CD4-positive, alpha-beta T cell (primary cell): Measurements from ENCODE around the gene THTPA. TPM values are rescaled to one million over a fixed set of nuclear protein-coding genes. Genes with fewer than 3 reads are reported as not detected.

Experiments
- ATAC-seq: fragments of 200-7000 bp; cut with Tn5 transposase; one replicate; pipeline ENCODE4 v1.10.0; 2022; ENCODE audit warnings: mild to moderate bottlenecking; ENCODE audit not compliant: poor library complexity
- CTCF ChIA-PET: fragments of 350-600 bp; sonication (Branson Sonifier 250); formaldehyde crosslinking; loops from one replicate; lab custom pipeline; 2021; ENCODE audit warnings: antibody characterized with exemption, inconsistent platforms; lab: Charles Lee
- POLR2A ChIA-PET: fragments of 350-600 bp; sonication (Branson Sonifier 250); formaldehyde crosslinking; loops from one replicate; lab custom pipeline; 2021; ENCODE audit warnings: antibody characterized with exemption, inconsistent platforms; lab: Charles Lee
- DNase-seq, 14 experiments: peaks; one replicate each; pipeline ENCODE4 v3.0.0-alpha.2; 2013 to 2020; ENCODE audit warnings: mixed read lengths in 2 of 14
- H3K27ac ChIP-seq, 2 donors: one replicate each; pipeline versions ENCODE4 v1.5.1 to v1.7.0; 2013; ENCODE audit warnings: low read length in 2 of 2, low read depth in 1 of 2, mild to moderate bottlenecking in 1 of 2
- H3K27me3 ChIP-seq, 2 experiments: 1 replicate in 1 of 2; 2 replicates in 1 of 2; pipeline versions ENCODE4 v1.6.1 to v1.7.0; 2013; ENCODE audit warnings: low read length in 2 of 2, control low read depth in 1 of 2, mild to moderate bottlenecking in 1 of 2, moderate library complexity in 1 of 2; ENCODE audit not compliant: insufficient read depth in 2 of 2, control insufficient read depth in 1 of 2
- H3K36me3 ChIP-seq: one replicate; pipeline ENCODE4 v1.6.1; 2013; ENCODE audit warnings: low read length, control low read depth; ENCODE audit not compliant: insufficient read depth
- H3K4me1 ChIP-seq: one replicate; pipeline ENCODE4 v1.6.1; 2013; ENCODE audit warnings: low read length, control low read depth; ENCODE audit not compliant: insufficient read depth
- H3K4me3 ChIP-seq: one replicate; pipeline ENCODE4 v1.5.1; 2013; ENCODE audit warnings: mild to moderate bottlenecking, low read length, moderate library complexity
- H3K9me3 ChIP-seq, 2 experiments: 1 replicate in 1 of 2; 2 replicates in 1 of 2; pipeline versions ENCODE4 v1.6.1 to v1.7.0; 2013; ENCODE audit warnings: low read length in 2 of 2, mild to moderate bottlenecking in 2 of 2, control low read depth in 1 of 2, moderate library complexity in 1 of 2; ENCODE audit not compliant: control insufficient read depth in 1 of 2, insufficient read depth in 1 of 2
- H3K27ac Mint-ChIP-seq: one replicate; pipeline ENCODE4 v1.8.0; 2020; ENCODE audit warnings: mixed read lengths
- H3K27me3 Mint-ChIP-seq: one replicate; pipeline ENCODE4 v1.8.0; 2021; ENCODE audit warnings: mixed read lengths
- H3K36me3 Mint-ChIP-seq: one replicate; pipeline ENCODE4 v1.8.0; 2021; ENCODE audit warnings: low read depth, mixed read lengths
- H3K4me1 Mint-ChIP-seq: one replicate; pipeline ENCODE4 v1.8.0; 2021; ENCODE audit warnings: low read depth, mixed read lengths
- H3K4me3 Mint-ChIP-seq: one replicate; pipeline ENCODE4 v1.8.0; 2020; ENCODE audit warnings: mild to moderate bottlenecking, mixed read lengths
- H3K9me3 Mint-ChIP-seq: one replicate; pipeline ENCODE4 v1.8.0; 2020; ENCODE audit warnings: mixed read lengths
- CTCF ChIP-seq: fragments of 200-600 bp; IDR thresholded peaks from one replicate; pipeline ENCODE4 v1.8.0; 2022; ENCODE audit warnings: antibody characterized with exemption, mild to moderate bottlenecking
- intact Hi-C, 2 experiments: fragments of 100-400 bp; cut with DNase I in 1 of 2; cut with micrococcal nuclease in 1 of 2; formaldehyde crosslinking; loops; one replicate each; pipeline versions ENCODE4 v1.15.1 to v1.9.0; 2023 to 2025; cut with DNase I, micrococcal nuclease
- total RNA-seq, 174 experiments: library from RNA in 2 of 174; stranded (reverse) in 2 of 174; gene quantifications; one replicate each; pipeline ENCODE4 v1.2.3 and lab custom pipeline; 2021 to 2026

Gene THTPA
- total RNA-seq, 2 experiments from 2014 or later: 13.0 to 13.4 TPM

- peaks cover 38 to 58% of the 10 kb centered on the region in 2 experiments for H3K27me3 ChIP-seq
- Mint-ChIP-seq H3K36me3 (no peaks in the 10 kb centered on the region), H3K4me1 (peaks cover 21% of the 10 kb centered on the region), H3K27ac (no peak overlapping the region), H3K27me3 (peaks cover 72% of the 10 kb centered on the region), H3K9me3 (no peaks in the 10 kb centered on the region), H3K4me3 (no peak overlapping the region)
- no peak for TF ChIP-seq CTCF
- H3K4me3 ChIP-seq: no peak overlapping the region
- intact Hi-C loops: no loop called here
- no peaks in the 10 kb centered on the region for H3K36me3 ChIP-seq
- ATAC-seq: peak; percentile 19
- no peak overlapping the region for H3K27ac ChIP-seq
- peaks cover 22% of the 10 kb centered on the region for H3K4me1 ChIP-seq
- ChIA-PET CTCF (no interaction called here), POLR2A (no interaction called here)
- DNase-seq: peak in 1 of 14 experiments; percentile 41
- peaks cover 0 to 12% of the 10 kb centered on the region in 2 experiments for H3K9me3 ChIP-seq
Measured at GRCh38 chr14:23577710-23578392, 21.8 kb downstream of the THTPA start.

DNA sequence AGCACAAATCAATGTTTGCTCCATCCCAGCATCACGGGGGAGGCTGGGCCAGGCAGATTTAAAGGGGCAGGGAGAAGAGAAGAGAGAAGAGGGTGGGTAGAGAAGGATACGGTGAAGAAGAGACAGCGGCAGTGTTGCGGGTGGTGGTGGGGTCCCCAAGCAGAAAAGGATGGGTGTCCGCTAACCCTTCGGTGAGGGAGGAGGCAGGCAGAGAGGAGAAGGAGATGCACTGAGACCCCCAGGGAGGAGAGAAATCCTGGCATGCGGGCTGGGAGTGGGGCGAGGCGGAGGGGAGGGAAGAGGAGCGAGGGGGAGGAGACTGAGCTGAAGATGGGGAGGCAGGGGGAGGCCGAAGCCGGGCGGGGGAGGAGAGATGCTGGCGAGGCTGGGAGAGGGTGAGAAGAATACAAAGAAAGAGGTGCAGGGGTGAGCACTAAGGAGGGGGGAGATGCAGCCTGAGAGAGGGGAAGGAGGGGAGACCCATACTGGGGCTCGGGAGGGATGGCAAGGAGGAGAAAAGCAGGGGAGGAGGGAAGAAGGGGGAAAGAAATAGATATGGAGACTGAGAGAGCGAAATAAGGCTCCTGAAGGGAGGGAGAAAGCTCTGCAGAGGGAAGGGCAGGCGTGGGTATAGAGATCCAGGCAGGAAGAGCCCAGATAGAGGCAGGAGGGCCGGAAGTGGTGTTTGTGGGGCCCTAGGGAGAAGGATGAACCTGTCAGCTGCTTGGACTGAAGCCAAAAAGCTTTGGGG is 22.7 kb downstream of the THTPA start, which contains the start of gene JPH4:
JPH4 (minus strand) TSS at position 231 of the 751 bp plus-strand sequence. CDS start 1,337 bp downstream, outside the sequence.
- Histone ChIP-seq H3K4me1 (peaks cover 22% of the 10 kb centered on the region), H3K36me3 (no peaks in the 10 kb centered on the region), H3K27ac (no peak within 1 kb of the TSS), H3K9me3 (peaks cover 0 to 12% of the 10 kb centered on the region in 2 experiments), H3K27me3 (peaks cover 38 to 59% of the 10 kb centered on the region in 2 experiments), H3K4me3 (no peak within 1 kb of the TSS)
- Mint-ChIP-seq H3K36me3 (no peaks in the 10 kb centered on the region), H3K9me3 (no peaks in the 10 kb centered on the region), H3K27me3 (peaks cover 69% of the 10 kb centered on the region), H3K27ac (no peak within 1 kb of the TSS), H3K4me1 (peaks cover 21% of the 10 kb centered on the region), H3K4me3 (no peak within 1 kb of the TSS)
- TF ChIP-seq CTCF: no peak
- intact Hi-C loops: no loop called here
- POLR2A ChIA-PET: no interaction called here
- CTCF ChIA-PET: no interaction called here
- DNase-seq (no peak), ATAC-seq (no peak)

DNA sequence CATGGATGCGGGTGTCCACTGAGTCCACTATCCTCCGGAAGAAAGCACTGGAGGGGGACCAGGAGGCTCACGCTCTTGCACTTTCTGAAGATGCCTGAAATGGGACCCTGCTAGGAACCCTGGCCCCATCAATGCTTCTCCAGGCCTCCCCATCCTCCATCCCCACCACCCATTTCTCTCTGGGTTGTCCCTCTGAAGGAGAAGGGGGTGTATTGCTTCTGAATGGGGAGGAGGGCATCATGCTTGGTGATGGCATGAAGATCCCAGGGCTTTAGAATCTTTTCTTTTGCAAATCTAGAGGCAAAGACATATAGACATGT is 23.2 kb downstream of the THTPA start:
- ATAC-seq (no peak), DNase-seq (no peak)
- Histone ChIP-seq H3K4me1 (peaks cover 22% of the 10 kb centered on the region), H3K9me3 (peaks cover 0 to 12% of the 10 kb centered on the region in 2 experiments), H3K27ac (no peak overlapping the region), H3K27me3 (peaks cover 38 to 59% of the 10 kb centered on the region in 2 experiments), H3K36me3 (no peaks in the 10 kb centered on the region), H3K4me3 (no peak overlapping the region)
- Mint-ChIP-seq H3K36me3 (no peaks in the 10 kb centered on the region), H3K27me3 (peaks cover 73% of the 10 kb centered on the region), H3K9me3 (no peaks in the 10 kb centered on the region), H3K27ac (no peak overlapping the region), H3K4me1 (peaks cover 21% of the 10 kb centered on the region), H3K4me3 (no peak overlapping the region)
- TF ChIP-seq CTCF: no peak
- CTCF ChIA-PET: no interaction called here
- POLR2A ChIA-PET: no interaction called here
- intact Hi-C loops: no loop called here
